Astrocyte (in vitro differentiated cells and primary cell): ENCODE results near the gene ZBTB11. TPM values are rescaled to one million over a fixed set of nuclear protein-coding genes. Genes with fewer than 3 reads are reported as not detected.

Experiments used
- DNase-seq: peaks from one replicate; pipeline ENCODE4 v3.0.0-alpha.2; 2010; ENCODE audit warnings: low read depth
- FAIRE-seq: peaks from 2 replicates; lab custom pipeline; 2011; peaks lifted over from hg19 to GRCh38; lab: Jason Lieb, UNC
- H2AFZ ChIP-seq: 2 replicates; pipeline ENCODE4 v1.6.0; 2012; ENCODE audit warnings: low read depth, low read length, inconsistent platforms
- H3K27ac ChIP-seq: 2 replicates; pipeline ENCODE4 v1.5.1; 2011; ENCODE audit warnings: low read depth, low read length, inconsistent platforms
- H3K27me3 ChIP-seq: 2 replicates; pipeline ENCODE4 v1.6.0; 2011; ENCODE audit warnings: low read length, inconsistent platforms; ENCODE audit not compliant: insufficient read depth
- H3K36me3 ChIP-seq: 2 replicates; pipeline ENCODE4 v1.5.1; 2011; ENCODE audit warnings: low read length, inconsistent platforms; ENCODE audit not compliant: insufficient read depth
- H3K4me1 ChIP-seq: 2 replicates; pipeline ENCODE4 v1.5.1; 2011; ENCODE audit warnings: low read length, inconsistent platforms; ENCODE audit not compliant: insufficient read depth
- H3K4me2 ChIP-seq: 2 replicates; pipeline ENCODE4 v1.6.0; 2012; ENCODE audit warnings: low read length, inconsistent platforms
- H3K4me3 ChIP-seq: 2 replicates; pipeline ENCODE4 v1.5.1; 2011; ENCODE audit warnings: low read depth, mild to moderate bottlenecking, low read length, inconsistent platforms; ENCODE audit not compliant: insufficient read depth
- H3K79me2 ChIP-seq: 2 replicates; pipeline ENCODE4 v1.6.0; 2012; ENCODE audit warnings: mild to moderate bottlenecking, low read length, inconsistent platforms; ENCODE audit not compliant: insufficient read depth
- H3K9ac ChIP-seq: 2 replicates; pipeline ENCODE4 v1.6.0; 2012; ENCODE audit warnings: mild to moderate bottlenecking, low read length, inconsistent platforms
- H3K9me3 ChIP-seq: 2 replicates; pipeline ENCODE4 v1.5.1; 2012; ENCODE audit warnings: low read depth, mild to moderate bottlenecking, low read length, inconsistent platforms; ENCODE audit not compliant: insufficient read depth
- H4K20me1 ChIP-seq: 2 replicates; pipeline ENCODE4 v1.6.0; 2012; ENCODE audit warnings: low read length, inconsistent platforms; ENCODE audit not compliant: insufficient read depth
- H3K27ac Mint-ChIP-seq: one replicate; pipeline ENCODE4 v1.8.0; 2021; ENCODE audit warnings: mild to moderate bottlenecking, mixed read lengths; ENCODE audit not compliant: unreplicated experiment
- H3K27me3 Mint-ChIP-seq: one replicate; pipeline ENCODE4 v1.8.0; 2021; ENCODE audit warnings: low read depth, mixed read lengths; ENCODE audit not compliant: unreplicated experiment
- H3K36me3 Mint-ChIP-seq: one replicate; pipeline ENCODE4 v1.8.0; 2021; ENCODE audit warnings: low read depth, mixed read lengths; ENCODE audit not compliant: unreplicated experiment
- H3K4me1 Mint-ChIP-seq: one replicate; pipeline ENCODE4 v1.8.0; 2021; ENCODE audit warnings: low read depth, mixed read lengths; ENCODE audit not compliant: unreplicated experiment
- H3K4me3 Mint-ChIP-seq: one replicate; pipeline ENCODE4 v1.8.0; 2021; ENCODE audit warnings: mild to moderate bottlenecking, moderate library complexity, mixed read lengths; ENCODE audit not compliant: unreplicated experiment
- H3K9me3 Mint-ChIP-seq: one replicate; pipeline ENCODE4 v1.8.0; 2021; ENCODE audit warnings: mild to moderate bottlenecking, mixed read lengths; ENCODE audit not compliant: unreplicated experiment
- EZH2 ChIP-seq: IDR thresholded peaks from 2 replicates; pipeline ENCODE4 v1.6.1; 2012; ENCODE audit warnings: mild to moderate bottlenecking, low read length, inconsistent platforms; ENCODE audit not compliant: insufficient read depth
- total RNA-seq: library from RNA; stranded (reverse); gene quantifications from 2 replicates; pipeline ENCODE4 v1.2.1, GENCODE V29; 2021
- TF ChIP-seq, protein P1 (sequence below): IDR thresholded peaks from 2 replicates; pipeline ENCODE4 v1.5.1; 2011; ENCODE audit warnings: low read depth, mild to moderate bottlenecking, inconsistent platforms, low read length, moderate library complexity; ENCODE audit not compliant: insufficient read depth

Gene ZBTB11
- total RNA-seq, 1 donor from 2014 or later, result 20.9 TPM

DNA sequence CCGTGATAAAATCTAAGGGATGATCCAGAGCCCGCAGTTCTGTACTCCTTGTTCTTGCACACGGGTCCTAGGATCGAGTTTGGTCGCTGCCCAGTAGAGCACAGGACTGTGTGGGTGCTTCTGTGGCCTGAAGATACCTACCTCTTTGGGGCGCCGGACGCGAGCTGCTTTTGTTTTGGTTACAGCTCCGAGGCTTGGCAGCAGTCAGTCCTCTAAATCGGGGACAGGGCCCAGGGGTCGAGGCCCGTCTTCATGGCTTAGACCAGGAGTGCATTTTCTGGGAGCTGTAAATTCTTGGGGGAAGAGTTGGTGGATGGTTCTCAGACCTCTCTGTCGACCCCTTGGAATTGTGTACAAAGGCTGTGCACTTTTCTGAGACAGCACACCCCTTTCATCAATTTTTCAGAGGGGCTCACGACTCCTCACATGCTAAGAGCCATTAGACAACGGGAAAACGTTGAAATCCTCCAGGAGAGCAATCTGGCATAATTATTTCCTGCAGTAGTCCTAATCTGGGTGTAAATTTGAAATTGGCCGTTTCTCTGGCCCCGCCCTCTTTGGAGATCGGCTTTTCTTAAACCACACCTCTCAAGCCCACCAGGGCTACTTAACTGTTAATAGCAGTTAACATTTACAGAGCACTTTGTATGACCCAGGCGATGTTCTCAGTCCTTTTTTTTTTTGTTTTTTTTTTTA is 48.4 kb upstream of the ZBTB11 start:
- FAIRE-seq (no peak), DNase-seq (peak; percentile 7)
- Histone ChIP-seq H3K4me1 (peaks cover 3% of the 10 kb centered on the region), H3K27ac (peak overlapping the region; percentile 75), H3K4me3 (peak overlapping the region; percentile 92), H3K36me3 (peaks cover 9% of the 10 kb centered on the region), H2AFZ (peak overlapping the region; percentile 89), H3K79me2 (peaks cover 23% of the 10 kb centered on the region), H3K27me3 (no peaks in the 10 kb centered on the region), H4K20me1 (no peaks in the 10 kb centered on the region), H3K4me2 (peak overlapping the region; percentile 94), H3K9me3 (no peaks in the 10 kb centered on the region), H3K9ac (peak overlapping the region; percentile 88)
- Mint-ChIP-seq H3K27me3 (no peaks in the 10 kb centered on the region), H3K4me3 (peak overlapping the region; percentile 97), H3K4me1 (peaks cover 1% of the 10 kb centered on the region), H3K36me3 (peaks cover 3% of the 10 kb centered on the region), H3K9me3 (no peaks in the 10 kb centered on the region), H3K27ac (peak overlapping the region; percentile 38)
- TF ChIP-seq, protein P1, sequence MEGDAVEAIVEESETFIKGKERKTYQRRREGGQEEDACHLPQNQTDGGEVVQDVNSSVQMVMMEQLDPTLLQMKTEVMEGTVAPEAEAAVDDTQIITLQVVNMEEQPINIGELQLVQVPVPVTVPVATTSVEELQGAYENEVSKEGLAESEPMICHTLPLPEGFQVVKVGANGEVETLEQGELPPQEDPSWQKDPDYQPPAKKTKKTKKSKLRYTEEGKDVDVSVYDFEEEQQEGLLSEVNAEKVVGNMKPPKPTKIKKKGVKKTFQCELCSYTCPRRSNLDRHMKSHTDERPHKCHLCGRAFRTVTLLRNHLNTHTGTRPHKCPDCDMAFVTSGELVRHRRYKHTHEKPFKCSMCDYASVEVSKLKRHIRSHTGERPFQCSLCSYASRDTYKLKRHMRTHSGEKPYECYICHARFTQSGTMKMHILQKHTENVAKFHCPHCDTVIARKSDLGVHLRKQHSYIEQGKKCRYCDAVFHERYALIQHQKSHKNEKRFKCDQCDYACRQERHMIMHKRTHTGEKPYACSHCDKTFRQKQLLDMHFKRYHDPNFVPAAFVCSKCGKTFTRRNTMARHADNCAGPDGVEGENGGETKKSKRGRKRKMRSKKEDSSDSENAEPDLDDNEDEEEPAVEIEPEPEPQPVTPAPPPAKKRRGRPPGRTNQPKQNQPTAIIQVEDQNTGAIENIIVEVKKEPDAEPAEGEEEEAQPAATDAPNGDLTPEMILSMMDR, result no peak
- TF ChIP-seq EZH2, result no peak

- peaks cover 2% of the 10 kb centered on the region for H3K36me3 Mint-ChIP-seq
Measured at GRCh38 chr3:101724329-101725193, 47.6 kb upstream of the ZBTB11 start, which contains the start of gene CEP97. Gene CEP97, plus strand, starts transcription at chr3:101724614. Its CDS starts 63 bp downstream, at chr3:101724677.

More at GRCh38 chr3:101724329-101725193, 47.6 kb upstream of the ZBTB11 start, which contains the start of gene CEP97:
- peak within 1 kb of the TSS; percentile 88 for H3K9ac ChIP-seq
- Mint-ChIP-seq H3K27ac (peak within 1 kb of the TSS; percentile 90), H3K4me1 (peaks cover 1% of the 10 kb centered on the region), H3K9me3 (no peaks in the 10 kb centered on the region), H3K4me3 (peak within 1 kb of the TSS; percentile 97), H3K27me3 (no peaks in the 10 kb centered on the region)
- H3K4me1 ChIP-seq, result peaks cover 3% of the 10 kb centered on the region
- TF ChIP-seq, protein P1, result no peak
- no peak for TF ChIP-seq EZH2
- H2AFZ ChIP-seq, result peak within 1 kb of the TSS; percentile 89
- peaks cover 9% of the 10 kb centered on the region for H3K36me3 ChIP-seq
- H4K20me1 ChIP-seq, result no peaks in the 10 kb centered on the region
- DNase-seq, result peak; percentile 92
- peaks cover 23% of the 10 kb centered on the region for H3K79me2 ChIP-seq
- H3K27me3 ChIP-seq, result no peaks in the 10 kb centered on the region
- H3K4me2 ChIP-seq, result peak within 1 kb of the TSS; percentile 94
- H3K9me3 ChIP-seq, result no peaks in the 10 kb centered on the region
- H3K27ac ChIP-seq, result peak within 1 kb of the TSS; percentile 75
- peak within 1 kb of the TSS; percentile 92 for H3K4me3 ChIP-seq
- FAIRE-seq, result peak; percentile 37
